SK-N-SH treated with all-trans-retinoic acid at 6 μM for 48 hours (cell line): ENCODE data around the gene SPATA33.
A peak's percentile ranks its signal among the peaks of the same experiment; 100 is the strongest.

ENCODE experiments used
- ATAC-seq: fragments of 200-7000 bp; cut with Tn5 transposase; 3 replicates; pipeline ENCODE4 v1.9.1; 2020; ENCODE audit warnings: mild to moderate bottlenecking, moderate library complexity
- ARNTL ChIP-seq: fragments of 450-650 bp; formaldehyde crosslinking; IDR thresholded peaks from 2 replicates; pipeline ENCODE4 v1.5.0; 2020; ENCODE audit warnings: low read depth, mild to moderate bottlenecking, moderate library complexity, borderline replicate concordance
- BACH2 ChIP-seq: fragments of 250-450 bp; sonication (Bioruptor Pico); IDR thresholded peaks from 2 replicates; pipeline ENCODE4 v1.9.0; 2021; ENCODE audit warnings: mild to moderate bottlenecking, borderline replicate concordance
- CSDC2 ChIP-seq: fragments of 250-450 bp; sonication (Bioruptor Pico); IDR thresholded peaks from 2 replicates; pipeline ENCODE4 v1.5.0; 2020; ENCODE audit warnings: mild to moderate bottlenecking, moderate library complexity
- ESRRG ChIP-seq: fragments of 250-450 bp; sonication (Bioruptor Pico); IDR thresholded peaks from 2 replicates; pipeline ENCODE4 v1.6.1; 2021; ENCODE audit warnings: mild to moderate bottlenecking
- GLIS3 ChIP-seq: fragments of 250-450 bp; sonication (Bioruptor Pico); IDR thresholded peaks from 2 replicates; pipeline ENCODE4 v1.5.0; 2020; ENCODE audit warnings: mild to moderate bottlenecking, moderate library complexity
- ISL1 ChIP-seq: fragments of 250-450 bp; sonication (Bioruptor Pico); IDR thresholded peaks from 2 replicates; pipeline ENCODE4 v2.1.2; 2022; ENCODE audit warnings: mild to moderate bottlenecking, moderate library complexity
- OSR1 ChIP-seq: fragments of 250-450 bp; sonication (Bioruptor Pico); IDR thresholded peaks from 2 replicates; pipeline ENCODE4 v1.8.0; 2022; ENCODE audit warnings: moderate library complexity, mild to moderate bottlenecking, inconsistent platforms
- PPARA ChIP-seq: fragments of 250-450 bp; sonication (Bioruptor Pico); IDR thresholded peaks from 2 replicates; pipeline ENCODE4 v1.5.0; 2020; ENCODE audit warnings: mild to moderate bottlenecking, borderline replicate concordance
- RARB ChIP-seq: fragments of 250-450 bp; sonication (Bioruptor Pico); IDR thresholded peaks from 2 replicates; pipeline ENCODE4 v1.8.0; 2021; ENCODE audit warnings: mild to moderate bottlenecking, moderate library complexity
- SNAI2 ChIP-seq: fragments of 250-450 bp; sonication (Bioruptor Pico); IDR thresholded peaks from 2 replicates; pipeline ENCODE4 v1.5.0; 2020; ENCODE audit warnings: mild to moderate bottlenecking, moderate library complexity
- TCF4 ChIP-seq: fragments of 250-450 bp; sonication (Bioruptor Pico); IDR thresholded peaks from 2 replicates; pipeline ENCODE4 v1.8.0; 2021; ENCODE audit warnings: mild to moderate bottlenecking, moderate library complexity, borderline replicate concordance
- TOX ChIP-seq: fragments of 250-450 bp; sonication (Bioruptor Pico); IDR thresholded peaks from 2 replicates; pipeline ENCODE4 v1.8.0; 2021; ENCODE audit warnings: mild to moderate bottlenecking, moderate library complexity, borderline replicate concordance
- ZC3H10 ChIP-seq: fragments of 250-450 bp; sonication (Bioruptor Pico); IDR thresholded peaks from 2 replicates; pipeline ENCODE4 v1.5.1; 2021; ENCODE audit warnings: mild to moderate bottlenecking, moderate library complexity
- ZFP30 ChIP-seq: fragments of 450-650 bp; formaldehyde crosslinking; IDR thresholded peaks from 2 replicates; pipeline ENCODE4 v1.5.0; 2022; ENCODE audit warnings: mild to moderate bottlenecking, moderate library complexity
- ZNF565 ChIP-seq: fragments of 450-650 bp; formaldehyde crosslinking; conservative IDR thresholded peaks from 2 replicates; pipeline ENCODE4 v1.5.0; 2020; ENCODE audit warnings: low read depth, mild to moderate bottlenecking, moderate library complexity
- ZNF8 ChIP-seq: fragments of 450-650 bp; formaldehyde crosslinking; IDR thresholded peaks from 2 replicates; pipeline ENCODE4 v1.5.0; 2020; ENCODE audit warnings: mild to moderate bottlenecking, moderate library complexity
- TF ChIP-seq, protein P1 (sequence below): fragments of 250-450 bp; sonication (Bioruptor Pico); IDR thresholded peaks from 2 replicates; pipeline ENCODE4 v1.5.1; 2021; ENCODE audit warnings: mild to moderate bottlenecking, moderate library complexity
- TF ChIP-seq, protein P2 (sequence below): fragments of 250-450 bp; sonication (Bioruptor Pico); IDR thresholded peaks from 2 replicates; pipeline ENCODE4 v1.8.0; 2021; ENCODE audit warnings: low read depth, mild to moderate bottlenecking, moderate library complexity, borderline replicate concordance
- TF ChIP-seq, protein P3 (sequence below): fragments of 250-450 bp; sonication (Bioruptor Pico); IDR thresholded peaks from 2 replicates; pipeline ENCODE4 v1.8.0; 2020; ENCODE audit warnings: mild to moderate bottlenecking, moderate library complexity, borderline replicate concordance
- TF ChIP-seq, protein P4 (sequence below): fragments of 250-450 bp; sonication (Bioruptor Pico); IDR thresholded peaks from 2 replicates; pipeline ENCODE4 v1.5.0; 2020; ENCODE audit warnings: mild to moderate bottlenecking, moderate library complexity

SPATA33 gene

GRCh38 chr16:89709716-89710432 lies 52.2 kb downstream of the SPATA33 start:
- TF ChIP-seq ARNTL (CRISPR knock-in tag) (no peak), ZNF8 (CRISPR knock-in tag) (no peak), RARB (CRISPR knock-in tag) (no peak), ZNF565 (CRISPR knock-in tag) (no peak), BACH2 (no peak), SNAI2 (CRISPR knock-in tag) (no peak), ZC3H10 (no peak), TOX (CRISPR knock-in tag) (no peak), ZFP30 (CRISPR knock-in tag) (no peak), CSDC2 (CRISPR knock-in tag) (no peak), ISL1 (CRISPR knock-in tag) (no peak), TCF4 (CRISPR knock-in tag) (no peak), ESRRG (CRISPR knock-in tag) (no peak), OSR1 (CRISPR knock-in tag) (no peak)
- TF ChIP-seq, protein P1, sequence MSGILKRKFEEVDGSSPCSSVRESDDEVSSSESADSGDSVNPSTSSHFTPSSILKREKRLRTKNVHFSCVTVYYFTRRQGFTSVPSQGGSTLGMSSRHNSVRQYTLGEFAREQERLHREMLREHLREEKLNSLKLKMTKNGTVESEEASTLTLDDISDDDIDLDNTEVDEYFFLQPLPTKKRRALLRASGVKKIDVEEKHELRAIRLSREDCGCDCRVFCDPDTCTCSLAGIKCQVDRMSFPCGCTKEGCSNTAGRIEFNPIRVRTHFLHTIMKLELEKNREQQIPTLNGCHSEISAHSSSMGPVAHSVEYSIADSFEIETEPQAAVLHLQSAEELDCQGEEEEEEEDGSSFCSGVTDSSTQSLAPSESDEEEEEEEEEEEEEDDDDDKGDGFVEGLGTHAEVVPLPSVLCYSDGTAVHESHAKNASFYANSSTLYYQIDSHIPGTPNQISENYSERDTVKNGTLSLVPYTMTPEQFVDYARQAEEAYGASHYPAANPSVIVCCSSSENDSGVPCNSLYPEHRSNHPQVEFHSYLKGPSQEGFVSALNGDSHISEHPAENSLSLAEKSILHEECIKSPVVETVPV (CRISPR knock-in tag) = no peak
- TF ChIP-seq, protein P2, sequence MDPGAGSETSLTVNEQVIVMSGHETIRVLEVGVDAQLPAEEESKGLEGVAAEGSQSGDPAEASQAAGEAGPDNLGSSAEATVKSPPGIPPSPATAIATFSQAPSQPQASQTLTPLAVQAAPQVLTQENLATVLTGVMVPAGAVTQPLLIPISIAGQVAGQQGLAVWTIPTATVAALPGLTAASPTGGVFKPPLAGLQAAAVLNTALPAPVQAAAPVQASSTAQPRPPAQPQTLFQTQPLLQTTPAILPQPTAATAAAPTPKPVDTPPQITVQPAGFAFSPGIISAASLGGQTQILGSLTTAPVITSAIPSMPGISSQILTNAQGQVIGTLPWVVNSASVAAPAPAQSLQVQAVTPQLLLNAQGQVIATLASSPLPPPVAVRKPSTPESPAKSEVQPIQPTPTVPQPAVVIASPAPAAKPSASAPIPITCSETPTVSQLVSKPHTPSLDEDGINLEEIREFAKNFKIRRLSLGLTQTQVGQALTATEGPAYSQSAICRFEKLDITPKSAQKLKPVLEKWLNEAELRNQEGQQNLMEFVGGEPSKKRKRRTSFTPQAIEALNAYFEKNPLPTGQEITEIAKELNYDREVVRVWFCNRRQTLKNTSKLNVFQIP = no peak
- ATAC-seq = no peak

DNA sequence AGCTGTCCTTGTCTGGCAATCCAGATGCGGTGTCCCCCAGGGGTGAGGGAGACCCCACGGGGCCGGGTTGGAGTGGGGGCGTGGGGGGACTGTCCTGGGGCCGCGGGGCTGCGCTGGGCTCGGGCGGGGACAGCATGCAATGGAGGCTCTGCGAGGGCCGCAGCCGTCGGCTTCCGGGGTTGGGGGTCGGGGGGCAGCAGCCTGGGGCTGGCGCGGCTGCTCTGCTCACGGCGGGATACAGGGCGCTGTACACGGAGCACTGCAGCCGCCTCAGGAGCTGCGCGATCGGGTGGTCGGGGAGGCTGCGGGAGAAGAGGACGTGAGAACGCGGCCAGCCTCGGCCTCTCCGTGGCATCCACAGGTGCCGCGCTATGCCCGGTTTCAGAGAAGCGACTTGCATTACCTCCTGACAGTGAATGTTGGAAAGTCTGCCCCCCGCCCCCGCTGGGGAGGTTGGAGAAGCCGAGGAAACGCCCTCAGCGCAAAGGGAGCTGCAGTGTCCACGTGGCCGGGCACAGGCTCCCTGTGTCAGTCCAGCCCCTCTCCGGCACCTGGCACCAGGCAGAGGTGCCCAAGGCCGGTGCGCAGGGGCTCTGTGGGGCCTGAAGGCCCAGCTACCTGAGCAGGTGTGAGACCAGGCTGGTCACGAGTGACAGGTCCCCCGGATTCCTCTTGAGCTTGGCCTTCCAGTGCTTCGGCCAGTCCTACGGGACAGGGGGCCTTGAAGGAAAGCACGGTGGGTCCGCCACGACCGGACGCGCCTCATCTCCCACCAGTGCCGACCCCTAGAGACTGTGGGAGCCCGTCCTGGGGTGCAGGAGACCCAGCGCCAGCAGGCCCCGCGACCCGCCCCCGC lies 53.3 kb downstream of the SPATA33 start:
- ATAC-seq = peak; percentile 3
- TF ChIP-seq CSDC2 (CRISPR knock-in tag) (no peak), ISL1 (CRISPR knock-in tag) (no peak), RARB (CRISPR knock-in tag) (no peak), ESRRG (CRISPR knock-in tag) (no peak), ZFP30 (CRISPR knock-in tag) (no peak), BACH2 (no peak), ZC3H10 (no peak), PPARA (CRISPR knock-in tag) (no peak), GLIS3 (CRISPR knock-in tag) (no peak), TCF4 (CRISPR knock-in tag) (no peak)
- TF ChIP-seq, protein P2 = no peak
- TF ChIP-seq, protein P3, sequence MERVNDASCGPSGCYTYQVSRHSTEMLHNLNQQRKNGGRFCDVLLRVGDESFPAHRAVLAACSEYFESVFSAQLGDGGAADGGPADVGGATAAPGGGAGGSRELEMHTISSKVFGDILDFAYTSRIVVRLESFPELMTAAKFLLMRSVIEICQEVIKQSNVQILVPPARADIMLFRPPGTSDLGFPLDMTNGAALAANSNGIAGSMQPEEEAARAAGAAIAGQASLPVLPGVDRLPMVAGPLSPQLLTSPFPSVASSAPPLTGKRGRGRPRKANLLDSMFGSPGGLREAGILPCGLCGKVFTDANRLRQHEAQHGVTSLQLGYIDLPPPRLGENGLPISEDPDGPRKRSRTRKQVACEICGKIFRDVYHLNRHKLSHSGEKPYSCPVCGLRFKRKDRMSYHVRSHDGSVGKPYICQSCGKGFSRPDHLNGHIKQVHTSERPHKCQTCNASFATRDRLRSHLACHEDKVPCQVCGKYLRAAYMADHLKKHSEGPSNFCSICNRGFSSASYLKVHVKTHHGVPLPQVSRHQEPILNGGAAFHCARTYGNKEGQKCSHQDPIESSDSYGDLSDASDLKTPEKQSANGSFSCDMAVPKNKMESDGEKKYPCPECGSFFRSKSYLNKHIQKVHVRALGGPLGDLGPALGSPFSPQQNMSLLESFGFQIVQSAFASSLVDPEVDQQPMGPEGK (CRISPR knock-in tag) = no peak
- TF ChIP-seq, protein P4, sequence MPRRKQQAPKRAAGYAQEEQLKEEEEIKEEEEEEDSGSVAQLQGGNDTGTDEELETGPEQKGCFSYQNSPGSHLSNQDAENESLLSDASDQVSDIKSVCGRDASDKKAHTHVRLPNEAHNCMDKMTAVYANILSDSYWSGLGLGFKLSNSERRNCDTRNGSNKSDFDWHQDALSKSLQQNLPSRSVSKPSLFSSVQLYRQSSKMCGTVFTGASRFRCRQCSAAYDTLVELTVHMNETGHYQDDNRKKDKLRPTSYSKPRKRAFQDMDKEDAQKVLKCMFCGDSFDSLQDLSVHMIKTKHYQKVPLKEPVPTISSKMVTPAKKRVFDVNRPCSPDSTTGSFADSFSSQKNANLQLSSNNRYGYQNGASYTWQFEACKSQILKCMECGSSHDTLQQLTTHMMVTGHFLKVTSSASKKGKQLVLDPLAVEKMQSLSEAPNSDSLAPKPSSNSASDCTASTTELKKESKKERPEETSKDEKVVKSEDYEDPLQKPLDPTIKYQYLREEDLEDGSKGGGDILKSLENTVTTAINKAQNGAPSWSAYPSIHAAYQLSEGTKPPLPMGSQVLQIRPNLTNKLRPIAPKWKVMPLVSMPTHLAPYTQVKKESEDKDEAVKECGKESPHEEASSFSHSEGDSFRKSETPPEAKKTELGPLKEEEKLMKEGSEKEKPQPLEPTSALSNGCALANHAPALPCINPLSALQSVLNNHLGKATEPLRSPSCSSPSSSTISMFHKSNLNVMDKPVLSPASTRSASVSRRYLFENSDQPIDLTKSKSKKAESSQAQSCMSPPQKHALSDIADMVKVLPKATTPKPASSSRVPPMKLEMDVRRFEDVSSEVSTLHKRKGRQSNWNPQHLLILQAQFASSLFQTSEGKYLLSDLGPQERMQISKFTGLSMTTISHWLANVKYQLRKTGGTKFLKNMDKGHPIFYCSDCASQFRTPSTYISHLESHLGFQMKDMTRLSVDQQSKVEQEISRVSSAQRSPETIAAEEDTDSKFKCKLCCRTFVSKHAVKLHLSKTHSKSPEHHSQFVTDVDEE (CRISPR knock-in tag) = no peak
